Measurements from ENCODE around the gene TBX1. TPM values are rescaled to one million over a fixed set of nuclear protein-coding genes. Genes with fewer than 3 reads are reported as not detected.
A peak's percentile ranks its signal among the peaks of the same experiment; 100 is the strongest.

Gene TBX1
- total RNA-seq, 1 donor from 2014 or later: 13.5 TPM

DNA sequence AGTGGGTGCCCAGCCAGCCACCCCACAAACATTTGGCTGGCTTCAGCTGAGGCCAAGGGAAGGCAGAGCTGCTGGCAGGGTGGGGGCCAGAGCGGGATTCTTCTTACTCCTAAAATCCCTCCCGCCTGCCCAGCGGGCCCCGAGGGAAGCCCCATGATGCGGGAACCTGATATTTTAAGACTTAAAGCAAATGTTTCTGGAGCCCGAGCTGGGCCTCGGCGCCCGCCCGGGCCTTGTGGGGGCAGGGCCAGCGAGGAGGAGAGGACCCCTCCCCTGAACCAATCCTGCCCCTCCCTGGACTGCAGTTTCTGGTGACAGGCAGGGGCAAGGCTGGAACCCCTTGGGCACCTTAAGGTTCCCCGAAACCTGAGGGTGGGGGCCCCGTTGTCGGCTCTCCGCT is 20.0 kb upstream of the TBX1 start:
- ATAC-seq (no peak), DNase-seq (no peak)
- Histone ChIP-seq H3K27ac (no peak overlapping the region), H3K4me3 (no peak overlapping the region), H3K36me3 (no peaks in the 10 kb centered on the region), H3K27me3 (ENCODE audit: low read depth) (peaks cover 7% of the 10 kb centered on the region), H3K4me1 (no peaks in the 10 kb centered on the region), H3K9me3 (no peaks in the 10 kb centered on the region)
- intact Hi-C loops (cut with DNase I): no loop called here
- TF ChIP-seq, protein P1, sequence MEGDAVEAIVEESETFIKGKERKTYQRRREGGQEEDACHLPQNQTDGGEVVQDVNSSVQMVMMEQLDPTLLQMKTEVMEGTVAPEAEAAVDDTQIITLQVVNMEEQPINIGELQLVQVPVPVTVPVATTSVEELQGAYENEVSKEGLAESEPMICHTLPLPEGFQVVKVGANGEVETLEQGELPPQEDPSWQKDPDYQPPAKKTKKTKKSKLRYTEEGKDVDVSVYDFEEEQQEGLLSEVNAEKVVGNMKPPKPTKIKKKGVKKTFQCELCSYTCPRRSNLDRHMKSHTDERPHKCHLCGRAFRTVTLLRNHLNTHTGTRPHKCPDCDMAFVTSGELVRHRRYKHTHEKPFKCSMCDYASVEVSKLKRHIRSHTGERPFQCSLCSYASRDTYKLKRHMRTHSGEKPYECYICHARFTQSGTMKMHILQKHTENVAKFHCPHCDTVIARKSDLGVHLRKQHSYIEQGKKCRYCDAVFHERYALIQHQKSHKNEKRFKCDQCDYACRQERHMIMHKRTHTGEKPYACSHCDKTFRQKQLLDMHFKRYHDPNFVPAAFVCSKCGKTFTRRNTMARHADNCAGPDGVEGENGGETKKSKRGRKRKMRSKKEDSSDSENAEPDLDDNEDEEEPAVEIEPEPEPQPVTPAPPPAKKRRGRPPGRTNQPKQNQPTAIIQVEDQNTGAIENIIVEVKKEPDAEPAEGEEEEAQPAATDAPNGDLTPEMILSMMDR (IDR thresholded peaks at IDR 0.05): no peak

DNA sequence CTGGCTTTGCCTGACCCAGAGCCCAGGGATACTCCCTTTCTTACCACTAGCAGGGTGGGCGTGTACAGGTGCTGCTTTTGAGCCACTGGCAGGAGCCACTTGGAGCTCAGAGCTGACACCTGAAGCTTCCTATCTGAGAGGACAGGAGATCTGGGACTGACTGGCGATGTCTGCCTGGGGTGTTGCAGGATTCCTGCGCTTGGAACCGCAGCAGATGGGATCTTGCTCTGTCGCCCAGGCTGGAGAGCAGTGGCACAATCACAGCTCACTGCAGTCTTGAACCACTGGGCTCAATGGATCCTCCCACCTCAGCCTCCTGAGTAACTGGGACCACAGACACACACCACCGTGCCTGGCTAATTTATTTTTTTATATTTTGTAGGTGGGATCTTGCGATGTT is 19.5 kb upstream of the TBX1 start:
- Histone ChIP-seq H3K36me3 (no peaks in the 10 kb centered on the region), H3K27ac (no peak overlapping the region), H3K27me3 (ENCODE audit: low read depth) (peaks cover 7% of the 10 kb centered on the region), H3K4me1 (no peaks in the 10 kb centered on the region), H3K4me3 (no peak overlapping the region), H3K9me3 (no peaks in the 10 kb centered on the region)
- DNase-seq (no peak), ATAC-seq (no peak)
- intact Hi-C loops (cut with DNase I): no loop called here
- TF ChIP-seq, protein P1 (IDR thresholded peaks at IDR 0.05): no peak

DNA sequence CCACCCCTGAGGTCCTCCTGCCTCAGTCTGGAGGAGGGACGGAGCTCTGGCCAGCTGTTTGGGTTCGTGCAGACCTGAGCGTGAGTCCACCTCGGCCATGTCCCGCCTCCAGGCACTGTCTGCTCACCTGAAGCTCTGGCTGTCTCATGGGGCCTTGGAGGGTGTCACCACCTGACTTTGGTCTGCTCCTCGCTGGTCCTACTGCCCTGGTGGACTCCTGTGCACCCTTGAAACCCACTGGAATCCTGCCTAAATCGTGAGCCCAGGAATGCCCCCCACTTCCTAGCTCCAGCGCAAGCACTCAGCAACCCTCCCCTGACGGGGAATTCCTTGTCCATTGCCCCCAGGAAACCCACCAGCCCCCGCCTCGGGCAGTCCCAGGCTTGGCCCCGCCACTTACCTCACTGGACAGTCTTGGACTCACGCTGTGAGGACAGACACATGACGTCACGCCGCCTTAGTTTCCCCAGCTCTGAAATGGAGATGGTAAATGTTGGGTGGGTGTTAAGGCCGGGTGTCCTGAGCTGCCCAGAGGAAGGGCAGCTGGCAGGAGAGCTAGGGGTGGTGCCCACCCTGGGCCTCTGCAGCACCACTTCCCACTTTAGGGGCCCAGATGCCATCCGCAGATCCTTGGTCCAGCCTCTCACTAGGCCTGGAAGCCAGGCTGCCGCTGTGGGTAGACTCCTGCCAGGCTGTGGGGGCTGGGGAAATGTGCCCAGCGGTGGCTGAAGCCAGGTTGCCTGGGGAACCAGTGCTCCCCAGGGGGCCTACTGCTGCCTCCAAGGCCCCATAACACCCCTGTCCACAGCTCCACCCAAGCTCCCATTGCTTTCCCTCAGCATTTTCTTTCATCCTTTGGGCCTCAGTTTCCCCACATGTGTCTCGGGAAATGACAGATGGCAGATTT is 18.2 kb upstream of the TBX1 start:
- ATAC-seq (no peak), DNase-seq (no peak)

DNA sequence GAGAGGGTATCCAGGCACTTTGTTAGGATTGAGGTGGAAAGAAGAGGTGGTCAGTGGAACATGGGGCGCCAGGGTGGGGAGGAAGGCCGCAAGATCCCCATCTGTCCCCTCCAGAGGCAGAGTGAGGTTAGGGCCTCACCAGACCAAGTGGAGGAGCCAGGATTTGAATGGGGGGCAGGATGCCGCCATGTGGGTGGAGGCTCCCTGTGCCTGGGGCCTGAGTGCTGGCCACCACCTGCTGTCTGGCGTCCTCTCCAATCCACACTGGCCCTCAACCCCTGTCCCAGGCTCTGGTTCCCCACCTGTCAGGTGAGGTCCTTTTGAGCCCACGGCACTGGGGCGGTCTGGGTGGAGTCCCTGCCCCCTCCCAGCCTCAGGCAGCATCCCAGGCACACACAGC is 17.5 kb upstream of the TBX1 start:
- ATAC-seq (no peak), DNase-seq (no peak)
- H3K27ac ChIP-seq: no peak overlapping the region
- no peaks in the 10 kb centered on the region for H3K36me3 ChIP-seq
- H3K9me3 ChIP-seq: no peaks in the 10 kb centered on the region
- H3K4me3 ChIP-seq: no peak overlapping the region
- no peaks in the 10 kb centered on the region for H3K4me1 ChIP-seq
- TF ChIP-seq, protein P1 (IDR thresholded peaks at IDR 0.05): no peak
- intact Hi-C loops (cut with DNase I): no loop called here
- no peaks in the 10 kb centered on the region for H3K27me3 ChIP-seq (ENCODE audit: low read depth)

More for the DNA sequence above, 18.2 kb upstream of the TBX1 start:
- no peaks in the 10 kb centered on the region for H3K36me3 ChIP-seq
- H3K4me1 ChIP-seq: no peaks in the 10 kb centered on the region
- no peaks in the 10 kb centered on the region for H3K27me3 ChIP-seq (ENCODE audit: low read depth)
- TF ChIP-seq, protein P1 (IDR thresholded peaks at IDR 0.05): no peak
- no peak overlapping the region for H3K27ac ChIP-seq
- intact Hi-C loops (cut with DNase I): no loop called here
- no peaks in the 10 kb centered on the region for H3K9me3 ChIP-seq
- no peak overlapping the region for H3K4me3 ChIP-seq

DNA sequence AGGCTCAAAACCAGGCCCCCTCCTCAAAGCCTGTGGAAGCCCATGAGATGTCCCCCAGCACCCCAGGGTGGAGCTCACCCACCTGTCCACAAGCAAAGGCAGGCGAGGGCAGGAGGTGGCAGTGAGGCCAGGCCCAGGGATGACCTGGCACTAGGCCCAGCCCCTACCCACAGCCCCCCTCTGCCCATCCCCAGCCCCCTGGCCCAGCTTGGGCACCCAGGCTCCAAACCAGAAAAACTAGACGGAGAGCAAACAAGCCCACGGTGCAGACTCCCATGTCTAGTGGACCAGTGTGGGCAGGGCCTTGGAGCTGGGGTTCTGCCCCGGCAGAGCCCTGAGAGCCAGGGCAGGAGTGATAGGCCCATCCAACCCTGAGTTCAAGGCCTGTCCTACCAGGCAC is 16.9 kb upstream of the TBX1 start:
- Histone ChIP-seq H3K36me3 (no peaks in the 10 kb centered on the region), H3K4me3 (no peak overlapping the region), H3K4me1 (no peaks in the 10 kb centered on the region), H3K27me3 (ENCODE audit: low read depth) (no peaks in the 10 kb centered on the region), H3K9me3 (no peaks in the 10 kb centered on the region), H3K27ac (no peak overlapping the region)
- intact Hi-C loops (cut with DNase I): no loop called here
- DNase-seq: no peak
- TF ChIP-seq, protein P1 (IDR thresholded peaks at IDR 0.05): no peak
- peak in 1 of 2 donors; percentile 2 for ATAC-seq

Measured in lower lobe of right lung (tissue), 2 donors.